Activated B cell treated with CpG ODN at 0.5 μM for 24 hours (primary cell): ENCODE results near the gene DSCAML1. TPM values are rescaled to one million over a fixed set of nuclear protein-coding genes. Genes with fewer than 3 reads are reported as not detected.

Source experiments
- ATAC-seq: fragments of 200-7000 bp; cut with Tn5 transposase; one replicate; pipeline ENCODE4 v1.10.0; 2021; ENCODE audit warnings: low read depth, mild to moderate bottlenecking, moderate library complexity
- CTCF ChIA-PET: fragments of 350-600 bp; sonication (Branson Sonifier 250); formaldehyde crosslinking; loops from one replicate; lab custom pipeline; 2021; ENCODE audit warnings: antibody characterized with exemption; lab: Charles Lee
- POLR2A ChIA-PET: fragments of 350-600 bp; sonication (Branson Sonifier 250); formaldehyde crosslinking; loops from one replicate; lab custom pipeline; 2021; ENCODE audit warnings: antibody characterized with exemption; lab: Charles Lee
- DNase-seq: peaks from one replicate; pipeline ENCODE4 v3.0.0; 2022
- H3K27ac Mint-ChIP-seq: one replicate; pipeline ENCODE4 v1.8.0; 2020; ENCODE audit warnings: mixed read lengths
- H3K27me3 Mint-ChIP-seq: one replicate; pipeline ENCODE4 v1.8.0; 2021; ENCODE audit warnings: mixed read lengths
- H3K36me3 Mint-ChIP-seq: one replicate; pipeline ENCODE4 v1.8.0; 2021; ENCODE audit warnings: low read depth, mixed read lengths
- H3K4me1 Mint-ChIP-seq: one replicate; pipeline ENCODE4 v1.8.0; 2021; ENCODE audit warnings: mixed read lengths
- H3K4me3 Mint-ChIP-seq: one replicate; pipeline ENCODE4 v1.8.0; 2020; ENCODE audit warnings: mild to moderate bottlenecking, mixed read lengths
- H3K9me3 Mint-ChIP-seq: one replicate; pipeline ENCODE4 v1.8.0; 2020; ENCODE audit warnings: mixed read lengths
- CTCF ChIP-seq: fragments of 200-600 bp; IDR thresholded peaks from one replicate; pipeline ENCODE4 v1.8.0; 2022; ENCODE audit warnings: antibody characterized with exemption, mild to moderate bottlenecking
- intact Hi-C: fragments of 100-400 bp; cut with micrococcal nuclease; formaldehyde crosslinking; loops from one replicate; pipeline ENCODE4 v1.15.1; 2024
- total RNA-seq: library from RNA; stranded (reverse); gene quantifications from 2 replicates; pipeline ENCODE4 v1.2.3, GENCODE V29; 2022

The DSCAML1 gene
- total RNA-seq, 1 donor from 2014 or later: 3.6 TPM

GRCh38 chr11:117619661-117620060, 177.4 kb downstream of the DSCAML1 start:
- no peaks in the 10 kb centered on the region for H3K4me1 Mint-ChIP-seq
- H3K27me3 Mint-ChIP-seq: peaks cover 21% of the 10 kb centered on the region
- TF ChIP-seq CTCF: no peak
- ChIA-PET CTCF (interaction anchor here (0.8 kb wide), 1 partner anchor 193 kb away, joined by 3 read pairs; no protein-coding TSS in a partner anchor), POLR2A (no interaction called here)
- intact Hi-C loops: no loop called here
- H3K9me3 Mint-ChIP-seq: peaks cover 2% of the 10 kb centered on the region
- no peak overlapping the region for H3K4me3 Mint-ChIP-seq
- no peak for ATAC-seq
- no peak for DNase-seq
- H3K27ac Mint-ChIP-seq: no peak overlapping the region
- H3K36me3 Mint-ChIP-seq: no peaks in the 10 kb centered on the region

- Mint-ChIP-seq H3K27ac (no peak overlapping the region), H3K36me3 (no peaks in the 10 kb centered on the region), H3K4me3 (no peak overlapping the region), H3K27me3 (peaks cover 20% of the 10 kb centered on the region), H3K4me1 (no peaks in the 10 kb centered on the region), H3K9me3 (peaks cover 2% of the 10 kb centered on the region)
- POLR2A ChIA-PET: no interaction called here
- no peak for TF ChIP-seq CTCF
- intact Hi-C loops: no loop called here
- ATAC-seq (no peak), DNase-seq (no peak)
- CTCF ChIA-PET: interaction anchor here (0.8 kb wide), 1 partner anchor 193 kb away, joined by 3 read pairs; no protein-coding TSS in a partner anchor
Observed at GRCh38 chr11:117618982-117619355, 178.0 kb downstream of the DSCAML1 start.

DNA sequence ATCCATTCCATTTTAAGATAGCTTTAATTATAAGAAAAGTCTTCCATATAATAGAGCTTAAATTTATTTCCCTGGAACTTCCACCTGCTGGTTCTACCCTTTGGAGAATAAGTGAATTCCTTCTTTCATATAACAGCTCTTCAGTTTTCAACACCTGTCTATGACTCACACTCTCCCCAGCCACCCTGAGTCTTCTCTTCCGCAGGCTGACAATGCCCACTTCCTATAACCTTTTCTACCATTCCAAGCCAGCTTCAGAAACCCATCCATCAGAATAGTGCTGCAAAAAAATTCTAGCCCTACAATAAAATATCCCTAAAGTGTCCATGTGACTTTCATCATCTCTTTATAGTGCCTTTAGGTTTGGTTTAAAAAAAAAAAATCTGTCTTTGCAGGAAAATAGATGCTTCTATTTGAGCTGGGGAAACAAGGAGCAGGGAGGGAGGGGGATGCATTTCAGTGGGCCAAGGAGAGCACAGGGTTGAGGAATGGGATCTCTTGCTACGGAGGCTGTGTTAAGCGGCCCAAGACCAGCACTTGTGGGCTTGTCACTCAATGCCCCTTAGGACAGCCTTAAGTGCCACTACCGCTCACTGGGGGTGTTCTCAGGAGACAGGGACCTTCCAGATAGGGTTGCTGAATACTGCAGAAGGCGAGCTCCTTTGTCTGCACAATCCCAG, 178.6 kb downstream of the DSCAML1 start:
- DNase-seq: no peak
- peaks cover 18% of the 10 kb centered on the region for H3K27me3 Mint-ChIP-seq
- H3K27ac Mint-ChIP-seq: no peak overlapping the region
- ChIA-PET POLR2A (no interaction called here), CTCF (interaction anchor here (0.8 kb wide), 1 partner anchor 192 kb away, joined by 3 read pairs; no protein-coding TSS in a partner anchor)
- intact Hi-C loops: no loop called here
- H3K9me3 Mint-ChIP-seq: peaks cover 2% of the 10 kb centered on the region
- no peaks in the 10 kb centered on the region for H3K4me1 Mint-ChIP-seq
- no peak overlapping the region for H3K4me3 Mint-ChIP-seq
- no peak for ATAC-seq
- no peak for TF ChIP-seq CTCF
- no peaks in the 10 kb centered on the region for H3K36me3 Mint-ChIP-seq

DNA sequence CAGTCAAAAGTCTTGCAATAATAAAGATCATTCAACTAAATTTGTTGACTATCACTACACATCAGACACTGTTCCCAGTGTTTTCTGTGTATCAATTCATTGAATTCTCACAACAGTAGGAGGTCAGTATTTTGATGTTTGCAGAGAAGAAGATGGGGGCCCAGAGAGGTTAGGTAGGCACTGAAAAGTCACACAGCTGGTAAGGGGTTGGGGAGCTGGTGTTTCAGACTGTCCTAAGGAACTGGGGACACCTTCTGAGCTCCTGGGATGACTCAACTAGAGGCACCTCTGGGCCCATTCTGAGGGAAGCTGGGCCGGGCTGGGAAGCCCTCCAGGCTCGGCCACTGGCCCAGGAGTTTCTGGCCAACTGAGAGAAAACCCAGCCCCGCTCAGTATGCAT, 180.0 kb downstream of the DSCAML1 start:
- Mint-ChIP-seq H3K27ac (no peak overlapping the region), H3K27me3 (peaks cover 25% of the 10 kb centered on the region), H3K36me3 (no peaks in the 10 kb centered on the region), H3K9me3 (peaks cover 2% of the 10 kb centered on the region), H3K4me1 (no peaks in the 10 kb centered on the region), H3K4me3 (no peak overlapping the region)
- CTCF ChIA-PET: no interaction called here
- ATAC-seq: no peak
- POLR2A ChIA-PET: no interaction called here
- DNase-seq: no peak
- no peak for TF ChIP-seq CTCF
- intact Hi-C loops: no loop called here

DNA sequence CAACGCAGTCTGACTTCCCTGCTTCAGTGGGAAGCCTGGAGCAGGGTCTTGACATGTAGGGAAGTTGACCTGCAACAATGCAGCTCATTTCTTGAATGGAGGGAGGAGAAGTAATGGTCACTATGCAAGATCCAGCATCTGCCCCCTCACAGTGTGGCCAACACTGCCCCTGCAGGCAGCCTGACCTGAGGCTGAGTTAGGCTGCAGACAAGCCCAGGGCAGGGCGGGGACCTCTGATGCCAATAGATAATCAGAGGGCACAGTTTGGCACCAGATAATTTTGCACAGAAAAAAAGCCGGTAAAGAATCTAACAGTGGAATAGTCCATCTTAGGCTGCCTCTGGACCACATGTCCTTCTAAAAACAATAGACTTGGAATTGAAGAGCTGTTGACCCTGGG, 182.3 kb downstream of the DSCAML1 start:
- no peak overlapping the region for H3K4me3 Mint-ChIP-seq
- ChIA-PET POLR2A (no interaction called here), CTCF (no interaction called here)
- intact Hi-C loops: no loop called here
- H3K9me3 Mint-ChIP-seq: no peaks in the 10 kb centered on the region
- no peak for TF ChIP-seq CTCF
- no peak for DNase-seq
- no peak overlapping the region for H3K27ac Mint-ChIP-seq
- no peaks in the 10 kb centered on the region for H3K36me3 Mint-ChIP-seq
- peaks cover 27% of the 10 kb centered on the region for H3K27me3 Mint-ChIP-seq
- no peak for ATAC-seq
- peaks cover 7% of the 10 kb centered on the region for H3K4me1 Mint-ChIP-seq
